H9 (cell line): ENCODE measurements around the gene UBE2Z. TPM values are rescaled to one million over a fixed set of nuclear protein-coding genes. Genes with fewer than 3 reads are reported as not detected.

ENCODE experiments used
- DNase-seq: peaks from one replicate; pipeline ENCODE4 v3.0.0-alpha.2; 2017
- H2AFZ ChIP-seq: one replicate; pipeline ENCODE4 v1.6.1; 2013; ENCODE audit warnings: mild to moderate bottlenecking, low read length, control low read depth, moderate library complexity
- H2AK5ac ChIP-seq: 2 replicates; pipeline ENCODE4 v1.6.1; 2013; ENCODE audit warnings: low read length, control low read depth, mixed read lengths; ENCODE audit not compliant: insufficient read length
- H2BK120ac ChIP-seq: one replicate; pipeline ENCODE4 v1.6.1; 2013; ENCODE audit warnings: low read depth, mild to moderate bottlenecking, low read length, control low read depth, inconsistent platforms; ENCODE audit not compliant: poor library complexity, severe bottlenecking
- H2BK12ac ChIP-seq: 2 replicates; pipeline ENCODE4 v1.6.1; 2013; ENCODE audit warnings: low read length, control low read depth, mixed read lengths, low read depth; ENCODE audit not compliant: insufficient read length
- H2BK15ac ChIP-seq: 2 replicates; pipeline ENCODE4 v1.6.1; 2013; ENCODE audit warnings: low read depth, low read length, control low read depth
- H2BK20ac ChIP-seq: one replicate; pipeline ENCODE4 v1.6.1; 2013; ENCODE audit warnings: low read depth, mild to moderate bottlenecking, low read length, control low read depth, inconsistent platforms; ENCODE audit not compliant: poor library complexity, severe bottlenecking
- H2BK5ac ChIP-seq: 2 replicates; pipeline ENCODE4 v1.6.1; 2013; ENCODE audit warnings: low read length, control low read depth, mixed read lengths; ENCODE audit not compliant: insufficient read length
- H3K14ac ChIP-seq: 2 replicates; pipeline ENCODE4 v1.6.1; 2013; ENCODE audit warnings: low read length, control low read depth; ENCODE audit not compliant: insufficient read depth
- H3K18ac ChIP-seq: 2 replicates; pipeline ENCODE4 v1.6.1; 2013; ENCODE audit warnings: low read depth, mild to moderate bottlenecking, mixed read lengths, low read length, control low read depth; ENCODE audit not compliant: insufficient read length
- H3K23ac ChIP-seq: 2 replicates; pipeline ENCODE4 v1.6.1; 2013; ENCODE audit warnings: low read length, control low read depth, mixed read lengths, low read depth; ENCODE audit not compliant: insufficient read length
- H3K23me2 ChIP-seq: 2 replicates; pipeline ENCODE4 v1.6.1; 2013; ENCODE audit warnings: low read depth, mild to moderate bottlenecking, mixed read lengths, low read length, control low read depth; ENCODE audit not compliant: insufficient read length, poor library complexity, severe bottlenecking
- H3K27ac ChIP-seq: 2 replicates; pipeline ENCODE4 v1.5.1; 2013; ENCODE audit warnings: low read length, control low read depth, mixed read lengths, low read depth; ENCODE audit not compliant: insufficient read length
- H3K27me3 ChIP-seq: 2 replicates; pipeline ENCODE4 v1.6.1; 2013; ENCODE audit warnings: low read length, control low read depth, inconsistent platforms; ENCODE audit not compliant: insufficient read depth
- H3K4ac ChIP-seq: 2 replicates; pipeline ENCODE4 v1.6.1; 2013; ENCODE audit warnings: low read depth, mild to moderate bottlenecking, control low read depth, inconsistent platforms, low read length, moderate library complexity
- H3K4me1 ChIP-seq: 2 replicates; pipeline ENCODE4 v1.6.1; 2013; ENCODE audit warnings: low read length, control low read depth, inconsistent platforms; ENCODE audit not compliant: insufficient read depth
- H3K4me2 ChIP-seq: 2 replicates; pipeline ENCODE4 v1.6.1; 2013; ENCODE audit warnings: low read length, control low read depth, mixed read lengths; ENCODE audit not compliant: insufficient read length, insufficient read depth
- H3K56ac ChIP-seq: 2 replicates; pipeline ENCODE4 v1.6.1; 2013; ENCODE audit warnings: low read depth, mild to moderate bottlenecking, mixed read lengths, low read length, control low read depth; ENCODE audit not compliant: insufficient read length
- H3K79me1 ChIP-seq: 2 replicates; pipeline ENCODE4 v1.6.1; 2013; ENCODE audit warnings: low read depth, mild to moderate bottlenecking, moderate library complexity, low read length, control low read depth, inconsistent platforms; ENCODE audit not compliant: insufficient read depth, poor library complexity, severe bottlenecking
- H3K79me2 ChIP-seq: 2 replicates; pipeline ENCODE4 v1.6.1; 2013; ENCODE audit warnings: low read length, control low read depth, inconsistent platforms; ENCODE audit not compliant: insufficient read depth
- H3K9ac ChIP-seq: 2 replicates; pipeline ENCODE4 v1.6.1; 2013; ENCODE audit warnings: low read length, control low read depth, mixed read lengths; ENCODE audit not compliant: insufficient read length; ENCODE audit errors: extremely low read depth
- H3K9me3 ChIP-seq: one replicate; pipeline ENCODE4 v1.6.1; 2013; ENCODE audit warnings: low read depth, low read length, inconsistent platforms; ENCODE audit not compliant: control insufficient read depth
- H3T11ph ChIP-seq: one replicate; pipeline ENCODE4 v1.6.1; 2013; ENCODE audit warnings: mild to moderate bottlenecking, low read length, control low read depth, inconsistent platforms
- H4K20me1 ChIP-seq: one replicate; pipeline ENCODE4 v1.6.1; 2013; ENCODE audit not compliant: control insufficient read depth, insufficient read length, insufficient read depth
- H4K5ac ChIP-seq: 2 replicates; pipeline ENCODE4 v1.6.1; 2013; ENCODE audit warnings: low read depth, mild to moderate bottlenecking, mixed read lengths, low read length, control low read depth; ENCODE audit not compliant: insufficient read length
- H4K8ac ChIP-seq: replicated peaks from 2 replicates; pipeline ENCODE4 v1.6.1; 2013; ENCODE audit warnings: low read length, control low read depth, mixed read lengths, low read depth; ENCODE audit not compliant: insufficient read length
- H4K91ac ChIP-seq: 2 replicates; pipeline ENCODE4 v1.6.1; 2013; ENCODE audit warnings: low read depth, mild to moderate bottlenecking, moderate library complexity, mixed read lengths, low read length, control low read depth; ENCODE audit not compliant: insufficient read length
- H3K27ac Mint-ChIP-seq, 3 experiments: 2 replicates in 2 of 3; 3 replicates in 1 of 3; pipeline ENCODE4 v1.8.0; 2020 to 2021; ENCODE audit warnings: mixed read lengths in 3 of 3, mild to moderate bottlenecking in 1 of 3, moderate library complexity in 1 of 3
- H3K27me3 Mint-ChIP-seq: 2 replicates; pipeline ENCODE4 v1.8.0; 2021; ENCODE audit warnings: low read depth, mild to moderate bottlenecking, moderate library complexity, mixed read lengths
- H3K36me3 Mint-ChIP-seq, 3 experiments: 2 replicates in 2 of 3; 3 replicates in 1 of 3; pipeline ENCODE4 v1.8.0; 2020 to 2021; ENCODE audit warnings: low read depth in 3 of 3, mixed read lengths in 3 of 3; ENCODE audit not compliant: insufficient read depth in 1 of 3
- H3K4me1 Mint-ChIP-seq, 2 experiments: 2 replicates each; pipeline ENCODE4 v1.8.0; 2020; ENCODE audit warnings: mixed read lengths in 2 of 2
- H3K4me3 Mint-ChIP-seq, 2 experiments: 2 replicates in 1 of 2; 3 replicates in 1 of 2; pipeline ENCODE4 v1.8.0; 2020 to 2021; ENCODE audit warnings: mild to moderate bottlenecking in 2 of 2, mixed read lengths in 2 of 2, moderate library complexity in 1 of 2
- H3K9me3 Mint-ChIP-seq, 2 experiments: 2 replicates in 1 of 2; 3 replicates in 1 of 2; pipeline ENCODE4 v1.8.0; 2020; ENCODE audit warnings: mild to moderate bottlenecking in 2 of 2, mixed read lengths in 2 of 2, moderate library complexity in 1 of 2
- WGBS: extraction: QIAGEN DNeasy Blood & Tissue Kit; methylation state at CpG from one replicate; pipeline ENCODE4 v1.1.7; 2013; ENCODE audit warnings: missing lambda C conversion rate, low lambda C conversion rate, mixed read lengths; ENCODE audit not compliant: insufficient read length; ENCODE audit errors: extremely low coverage; 5-methylcytosine and 5-hydroxymethylcytosine counted together
- total RNA-seq: library from RNA; stranded (reverse); gene quantifications from 2 replicates; pipeline ENCODE4 v1.2.1, GENCODE V29; 2021
- TF ChIP-seq, protein P1 (sequence below): fragments of 200-600 bp; sonication (generic); conservative IDR thresholded peaks from 3 replicates; pipeline ENCODE4 v1.8.0; 2021; ENCODE audit warnings: antibody characterized with exemption, mild to moderate bottlenecking

The UBE2Z gene
- total RNA-seq, 1 experiment from 2014 or later = 80.0 TPM

DNA sequence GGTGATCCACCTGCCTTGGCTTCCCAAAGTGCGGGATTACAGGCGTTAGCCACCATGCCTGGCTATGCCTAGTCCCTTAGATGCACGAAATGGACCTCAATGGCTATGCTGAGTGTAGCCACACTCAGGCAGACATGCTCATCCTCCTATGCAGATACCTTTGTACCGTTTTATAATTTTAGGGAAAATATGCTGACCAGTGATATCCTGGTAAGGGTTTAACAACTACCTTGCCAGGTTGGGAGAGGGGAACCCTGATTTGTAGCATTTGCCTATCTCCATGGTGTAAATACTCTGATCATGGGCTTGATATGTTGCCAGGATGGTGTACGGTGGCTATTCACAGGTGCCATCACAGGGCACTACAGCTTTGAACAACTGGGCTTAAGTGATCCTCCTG is 43.4 kb downstream of the UBE2Z start:
- Mint-ChIP-seq H3K4me1 (peaks cover 11% of the 10 kb centered on the region in 2 experiments), H3K4me3 (no peak overlapping the region), H3K9me3 (no peaks in the 10 kb centered on the region), H3K36me3 (no peaks in the 10 kb centered on the region), H3K27ac (no peak overlapping the region), H3K27me3 (no peaks in the 10 kb centered on the region; the same call in 1 of the 2 replicates)
- H3K27me3 ChIP-seq = no peaks in the 10 kb centered on the region
- H3K9me3 ChIP-seq = no peaks in the 10 kb centered on the region
- no peak overlapping the region for H2BK5ac ChIP-seq
- H3K18ac ChIP-seq = no peak overlapping the region
- no peak overlapping the region for H3K4me2 ChIP-seq
- no peak overlapping the region for H3K4ac ChIP-seq
- H4K8ac ChIP-seq = no peak overlapping the region
- TF ChIP-seq, protein P1, sequence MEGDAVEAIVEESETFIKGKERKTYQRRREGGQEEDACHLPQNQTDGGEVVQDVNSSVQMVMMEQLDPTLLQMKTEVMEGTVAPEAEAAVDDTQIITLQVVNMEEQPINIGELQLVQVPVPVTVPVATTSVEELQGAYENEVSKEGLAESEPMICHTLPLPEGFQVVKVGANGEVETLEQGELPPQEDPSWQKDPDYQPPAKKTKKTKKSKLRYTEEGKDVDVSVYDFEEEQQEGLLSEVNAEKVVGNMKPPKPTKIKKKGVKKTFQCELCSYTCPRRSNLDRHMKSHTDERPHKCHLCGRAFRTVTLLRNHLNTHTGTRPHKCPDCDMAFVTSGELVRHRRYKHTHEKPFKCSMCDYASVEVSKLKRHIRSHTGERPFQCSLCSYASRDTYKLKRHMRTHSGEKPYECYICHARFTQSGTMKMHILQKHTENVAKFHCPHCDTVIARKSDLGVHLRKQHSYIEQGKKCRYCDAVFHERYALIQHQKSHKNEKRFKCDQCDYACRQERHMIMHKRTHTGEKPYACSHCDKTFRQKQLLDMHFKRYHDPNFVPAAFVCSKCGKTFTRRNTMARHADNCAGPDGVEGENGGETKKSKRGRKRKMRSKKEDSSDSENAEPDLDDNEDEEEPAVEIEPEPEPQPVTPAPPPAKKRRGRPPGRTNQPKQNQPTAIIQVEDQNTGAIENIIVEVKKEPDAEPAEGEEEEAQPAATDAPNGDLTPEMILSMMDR = no peak
- no peak overlapping the region for H3T11ph ChIP-seq
- H3K79me2 ChIP-seq = no peaks in the 10 kb centered on the region
- H2BK120ac ChIP-seq = no peak overlapping the region
- H2AK5ac ChIP-seq = no peak overlapping the region
- WGBS = no CpG with 5 or more reads among the region's 5 CpGs
- H2BK12ac ChIP-seq = no peak overlapping the region
- no peak overlapping the region for H4K91ac ChIP-seq
- H2BK15ac ChIP-seq = no peak overlapping the region
- no peak overlapping the region for H2AFZ ChIP-seq
- H4K5ac ChIP-seq = no peak overlapping the region
- H3K14ac ChIP-seq = no peak overlapping the region
- no peak overlapping the region for H3K23ac ChIP-seq
- H3K23me2 ChIP-seq = no peaks in the 10 kb centered on the region
- H3K9ac ChIP-seq = no peak overlapping the region
- peaks cover 3% of the 10 kb centered on the region; the same call in 1 of the 2 replicates for H3K4me1 ChIP-seq
- no peaks in the 10 kb centered on the region for H4K20me1 ChIP-seq
- H3K27ac ChIP-seq = no peak overlapping the region
- no peak overlapping the region for H2BK20ac ChIP-seq
- H3K56ac ChIP-seq = no peak overlapping the region
- no peak for DNase-seq
- H3K79me1 ChIP-seq = no peaks in the 10 kb centered on the region
